MG63 (cell line): ENCODE results near the gene PARD6A. TPM values are rescaled to one million over a fixed set of nuclear protein-coding genes. Genes with fewer than 3 reads are reported as not detected.
"Not testable (repeated sequence)": the region's sequence is repeated elsewhere in the genome, so short reads cannot be mapped to it uniquely, and the experiment has no call there.

Experiments used
- DNase-seq: peaks from one replicate; pipeline ENCODE4 v3.0.0-alpha.2; 2020
- H3K27me3 ChIP-seq: fragments of 250-450 bp; sonication (Bioruptor Pico); 2 replicates; pipeline ENCODE4 v1.5.1; 2020; ENCODE audit warnings: mild to moderate bottlenecking, moderate library complexity
- H3K36me3 ChIP-seq: fragments of 250-450 bp; sonication (Bioruptor Pico); 2 replicates; pipeline ENCODE4 v1.5.1; 2020; ENCODE audit warnings: mild to moderate bottlenecking, moderate library complexity
- H3K4me3 ChIP-seq: fragments of 250-450 bp; sonication (Bioruptor Pico); 2 replicates; pipeline ENCODE4 v1.5.1; 2020; ENCODE audit warnings: mild to moderate bottlenecking, moderate library complexity
- H3K9me3 ChIP-seq: fragments of 250-450 bp; sonication (Bioruptor Pico); 2 replicates; pipeline ENCODE4 v1.5.1; 2020; ENCODE audit warnings: mild to moderate bottlenecking, moderate library complexity
- total RNA-seq: library from RNA; depleted of rRNA; stranded (reverse); fragments of >200 nt; shearing (Covaris generic); gene quantifications from 2 replicates; pipeline ENCODE4 v1.2.3, GENCODE V29; 2014; ENCODE audit warnings: low replicate concordance

PARD6A gene
- total RNA-seq, 1 experiment from 2014 or later: 0.89 TPM

GRCh38 chr16:67673712-67674580 is 13.2 kb downstream of the PARD6A start:
- Histone ChIP-seq H3K9me3 (no peaks in the 10 kb centered on the region), H3K4me3 (no peak overlapping the region), H3K36me3 (no peaks in the 10 kb centered on the region), H3K27me3 (no peaks in the 10 kb centered on the region)
- DNase-seq: no peak

- Histone ChIP-seq H3K36me3 (no peaks in the 10 kb centered on the region), H3K27me3 (no peaks in the 10 kb centered on the region), H3K4me3 (no peak overlapping the region), H3K9me3 (no peaks in the 10 kb centered on the region)
- no peak for DNase-seq
Measured at GRCh38 chr16:67674851-67675578, 14.3 kb downstream of the PARD6A start.

- no peak for DNase-seq
- Histone ChIP-seq H3K9me3 (no peaks in the 10 kb centered on the region), H3K27me3 (no peaks in the 10 kb centered on the region), H3K4me3 (no peak overlapping the region), H3K36me3 (no peaks in the 10 kb centered on the region)
Measured at GRCh38 chr16:67675579-67675935, 14.8 kb downstream of the PARD6A start.

- Histone ChIP-seq H3K9me3 (no peaks in the 10 kb centered on the region), H3K27me3 (no peaks in the 10 kb centered on the region), H3K4me3 (no peak overlapping the region), H3K36me3 (no peaks in the 10 kb centered on the region)
- DNase-seq: no peak
Measured at GRCh38 chr16:67675999-67676398, 15.2 kb downstream of the PARD6A start.

GRCh38 chr16:67676516-67676915 is 15.8 kb downstream of the PARD6A start:
- H3K4me3 ChIP-seq: no peak overlapping the region
- DNase-seq: no peak
- no peaks in the 10 kb centered on the region for H3K27me3 ChIP-seq
- no peaks in the 10 kb centered on the region for H3K36me3 ChIP-seq
- H3K9me3 ChIP-seq: no peaks in the 10 kb centered on the region

GRCh38 chr16:67676939-67677338 is 16.2 kb downstream of the PARD6A start:
- Histone ChIP-seq H3K9me3 (no peaks in the 10 kb centered on the region), H3K4me3 (no peak overlapping the region), H3K27me3 (no peaks in the 10 kb centered on the region), H3K36me3 (no peaks in the 10 kb centered on the region)
- DNase-seq: no peak

- H3K36me3 ChIP-seq: no peaks in the 10 kb centered on the region
- no peaks in the 10 kb centered on the region for H3K9me3 ChIP-seq
- H3K4me3 ChIP-seq: no peak overlapping the region
- H3K27me3 ChIP-seq: no peaks in the 10 kb centered on the region
- DNase-seq: no peak
Measured at GRCh38 chr16:67677712-67678111, 17.0 kb downstream of the PARD6A start.

- H3K4me3 ChIP-seq: no peak overlapping the region
- no peaks in the 10 kb centered on the region for H3K27me3 ChIP-seq
- no peaks in the 10 kb centered on the region for H3K9me3 ChIP-seq
- no peak for DNase-seq
- no peaks in the 10 kb centered on the region for H3K36me3 ChIP-seq
Measured at GRCh38 chr16:67678354-67679023, 17.7 kb downstream of the PARD6A start.

- H3K9me3 ChIP-seq: no peaks in the 10 kb centered on the region
- no peaks in the 10 kb centered on the region for H3K27me3 ChIP-seq
- no peak overlapping the region for H3K4me3 ChIP-seq
- no peaks in the 10 kb centered on the region for H3K36me3 ChIP-seq
- DNase-seq: no peak
Measured at GRCh38 chr16:67679935-67680897, 19.5 kb downstream of the PARD6A start.

GRCh38 chr16:67683767-67684166 is 23.0 kb downstream of the PARD6A start:
- no peak for DNase-seq
- Histone ChIP-seq H3K27me3 (no peaks in the 10 kb centered on the region), H3K36me3 (no peaks in the 10 kb centered on the region), H3K9me3 (no peaks in the 10 kb centered on the region), H3K4me3 (no peak overlapping the region)

- Histone ChIP-seq H3K4me3 (no peak overlapping the region), H3K9me3 (no peaks in the 10 kb centered on the region), H3K36me3 (no peaks in the 10 kb centered on the region), H3K27me3 (no peaks in the 10 kb centered on the region)
- DNase-seq: no peak
Measured at GRCh38 chr16:67685388-67686112, 24.8 kb downstream of the PARD6A start.

- H3K4me3 ChIP-seq, H3K27me3 ChIP-seq, H3K9me3 ChIP-seq, DNase-seq, H3K36me3 ChIP-seq: not testable (repeated sequence)
Measured at GRCh38 chr16:67693517-67694285, 32.9 kb downstream of the PARD6A start.

GRCh38 chr16:67694611-67695010 is 33.9 kb downstream of the PARD6A start:
- Histone ChIP-seq H3K9me3 (no peaks in the 10 kb centered on the region), H3K4me3 (no peak overlapping the region), H3K27me3 (no peaks in the 10 kb centered on the region), H3K36me3 (no peaks in the 10 kb centered on the region)
- DNase-seq: no peak

- DNase-seq: no peak
- H3K27me3 ChIP-seq: no peaks in the 10 kb centered on the region
- H3K9me3 ChIP-seq: no peaks in the 10 kb centered on the region
- H3K4me3 ChIP-seq: no peak overlapping the region
- no peaks in the 10 kb centered on the region for H3K36me3 ChIP-seq
Measured at GRCh38 chr16:67697422-67698185, 36.8 kb downstream of the PARD6A start.

GRCh38 chr16:67699265-67699664 is 38.5 kb downstream of the PARD6A start:
- Histone ChIP-seq H3K36me3 (no peaks in the 10 kb centered on the region), H3K27me3 (no peaks in the 10 kb centered on the region), H3K4me3 (no peak overlapping the region), H3K9me3 (no peaks in the 10 kb centered on the region)
- DNase-seq: no peak
